Ishikawa (cell line): Measurements from ENCODE around the gene MAGEB17.
A peak's percentile ranks its signal among the peaks of the same experiment; 100 is the strongest.

ENCODE experiments used
- CEBPB ChIP-seq: IDR thresholded peaks from 2 replicates; pipeline ENCODE4 v1.6.1; 2012
- CREB1 ChIP-seq: IDR thresholded peaks from 2 replicates; pipeline ENCODE4 v1.6.1; 2012; ENCODE audit warnings: low read depth
- EGR1 ChIP-seq: IDR thresholded peaks from 2 replicates; pipeline ENCODE4 v1.6.1; 2012
- EP300 ChIP-seq: IDR thresholded peaks from 2 replicates; pipeline ENCODE4 v1.6.1; 2012; ENCODE audit warnings: borderline replicate concordance
- FOXM1 ChIP-seq: IDR thresholded peaks from 2 replicates; pipeline ENCODE4 v1.6.1; 2012; ENCODE audit warnings: low read depth, borderline replicate concordance
- MAX ChIP-seq: IDR thresholded peaks from 2 replicates; pipeline ENCODE4 v1.6.1; 2012
- NFIC ChIP-seq: IDR thresholded peaks from 2 replicates; pipeline ENCODE4 v1.6.1; 2012
- RAD21 ChIP-seq: IDR thresholded peaks from 2 replicates; pipeline ENCODE4 v1.6.1; 2012; ENCODE audit warnings: low read depth
- REST ChIP-seq: IDR thresholded peaks from 2 replicates; pipeline ENCODE4 v1.6.1; 2012; ENCODE audit warnings: low read depth, mild to moderate bottlenecking
- TAF1 ChIP-seq: IDR thresholded peaks from 2 replicates; pipeline ENCODE4 v1.6.1; 2012; ENCODE audit warnings: low read depth, mild to moderate bottlenecking
- TCF12 ChIP-seq: IDR thresholded peaks from 2 replicates; pipeline ENCODE4 v1.6.1; 2012; ENCODE audit warnings: low read depth
- TEAD4 ChIP-seq: IDR thresholded peaks from 2 replicates; pipeline ENCODE4 v1.6.1; 2012
- USF1 ChIP-seq: IDR thresholded peaks from 2 replicates; pipeline ENCODE4 v1.6.1; 2012
- YY1 ChIP-seq: IDR thresholded peaks from 2 replicates; pipeline ENCODE4 v1.6.1; 2012; ENCODE audit warnings: low read depth
- ZBTB7A ChIP-seq: IDR thresholded peaks from 2 replicates; pipeline ENCODE4 v1.6.1; 2012; ENCODE audit warnings: low read depth

Gene MAGEB17

GRCh38 chrX:16167181-16167580 lies at the start of gene MAGEB17:
Gene MAGEB17 (plus strand): TSS chrX:16167481. CDS start chrX:16170383, 2,902 bp downstream.
- no peak for TF ChIP-seq TAF1
- TF ChIP-seq USF1: no peak
- TF ChIP-seq TEAD4: no peak
- TF ChIP-seq EP300: no peak
- no peak for TF ChIP-seq CREB1
- TF ChIP-seq MAX: no peak
- TF ChIP-seq ZBTB7A: no peak
- no peak for TF ChIP-seq FOXM1
- TF ChIP-seq REST: no peak
- TF ChIP-seq CEBPB: no peak
- no peak for TF ChIP-seq EGR1
- TF ChIP-seq NFIC: no peak
- TF ChIP-seq RAD21: no peak
- no peak for TF ChIP-seq TCF12
- no peak for TF ChIP-seq YY1

GRCh38 chrX:16119353-16120220 lies 47.7 kb upstream of the MAGEB17 start:
- TF ChIP-seq CEBPB (no peak), TEAD4 (no peak), EGR1 (no peak)

GRCh38 chrX:16120431-16120830 lies 46.9 kb upstream of the MAGEB17 start:
- TF ChIP-seq NFIC (no peak), CEBPB (no peak), MAX (no peak)

- TF ChIP-seq REST: no peak
- no peak for TF ChIP-seq MAX
- no peak for TF ChIP-seq USF1
- peak; percentile 71 for TF ChIP-seq RAD21
Observed at GRCh38 chrX:16123222-16123786, 44.0 kb upstream of the MAGEB17 start, which contains the start of gene GRPR. Gene GRPR (plus strand): TSS chrX:16123565. CDS start chrX:16123954, 389 bp downstream.

GRCh38 chrX:16124201-16124600 lies 43.1 kb upstream of the MAGEB17 start:
- no peak for TF ChIP-seq TEAD4
- TF ChIP-seq TAF1: no peak
- no peak for TF ChIP-seq YY1
- TF ChIP-seq NFIC: no peak

- no peak for TF ChIP-seq TCF12
- no peak for TF ChIP-seq YY1
- no peak for TF ChIP-seq TEAD4
- TF ChIP-seq ZBTB7A: no peak
- TF ChIP-seq EGR1: no peak
- TF ChIP-seq TAF1: no peak
- TF ChIP-seq MAX: no peak
- no peak for TF ChIP-seq USF1
- TF ChIP-seq NFIC: no peak
- no peak for TF ChIP-seq CREB1
- TF ChIP-seq REST: no peak
- TF ChIP-seq EP300: no peak
- no peak for TF ChIP-seq RAD21
Observed at GRCh38 chrX:16125520-16126149, 41.6 kb upstream of the MAGEB17 start.
